Left lung (tissue), 10 donors: ENCODE measurements around the gene FBXL16. TPM values are rescaled to one million over a fixed set of nuclear protein-coding genes. Genes with fewer than 3 reads are reported as not detected.

Source experiments
- ATAC-seq: fragments of 200-7000 bp; cut with Tn5 transposase; one replicate; pipeline ENCODE4 v1.9.1; 2020; ENCODE audit warnings: moderate library complexity
- DNase-seq, 4 donors: peaks; one replicate each; pipeline ENCODE4 v3.0.0-alpha.2; 2013 to 2020
- H3K27ac ChIP-seq, 2 donors: fragments of 200-600 bp; sonication (generic) in 1 of 2; one replicate each; pipeline versions ENCODE4 v1.5.0 to v1.8.0; 2020 to 2021
- H3K27me3 ChIP-seq, 2 donors: fragments of 200-600 bp; sonication (generic) in 1 of 2; one replicate each; pipeline versions ENCODE4 v1.5.0 to v1.8.0; 2020 to 2021
- H3K36me3 ChIP-seq, 2 donors: fragments of 200-600 bp; sonication (generic) in 1 of 2; one replicate each; pipeline versions ENCODE4 v1.5.0 to v1.8.0; 2020 to 2021
- H3K4me1 ChIP-seq, 2 donors: fragments of 200-600 bp; one replicate each; pipeline ENCODE4 v1.8.0; 2021
- H3K4me3 ChIP-seq, 2 donors: fragments of 200-600 bp; sonication (generic) in 1 of 2; one replicate each; pipeline versions ENCODE4 v1.5.0 to v1.8.0; 2020 to 2021; ENCODE audit warnings: mild to moderate bottlenecking in 1 of 2
- H3K9me3 ChIP-seq, 2 donors: fragments of 200-600 bp; sonication (generic) in 1 of 2; one replicate each; pipeline versions ENCODE4 v1.5.0 to v1.8.0; 2020 to 2021
- intact Hi-C, 2 donors: fragments of 100-400 bp; cut with DNase I; formaldehyde crosslinking; loops; one replicate each; pipeline versions ENCODE4 v1.11.2 to v1.14.2; 2022
- polyA plus RNA-seq, 6 donors: library from polyadenylated mRNA; unstranded; fragments of 120-200 nt; gene quantifications; one replicate each; pipeline ENCODE4 v1.2.1, GENCODE V29; 2013; ENCODE audit not compliant: insufficient read length in 6 of 6
- total RNA-seq, 2 donors: library from RNA; stranded (reverse); fragmentation: NEBNext Ultra II Directional; extraction: Animal tissue kit (Norgen Biotek cat#: 25700); gene quantifications; one replicate each; pipeline ENCODE4 v1.2.1, GENCODE V29; 2021
- TF ChIP-seq, protein P1 (sequence below), 2 donors: fragments of 200-600 bp; sonication (generic) in 1 of 2; IDR thresholded peaks; one replicate each; pipeline versions ENCODE4 v1.5.0 to v1.8.0; 2021; ENCODE audit warnings: antibody characterized with exemption in 2 of 2
- donor health status: DM: no; HTN: yes; CAD: no.
- donor health status: DM: no; HTN: no; CAD: no.

The FBXL16 gene
- total and polyA plus RNA-seq, 8 donors: 0.48 to 5.7 (median 0.72) TPM

DNA sequence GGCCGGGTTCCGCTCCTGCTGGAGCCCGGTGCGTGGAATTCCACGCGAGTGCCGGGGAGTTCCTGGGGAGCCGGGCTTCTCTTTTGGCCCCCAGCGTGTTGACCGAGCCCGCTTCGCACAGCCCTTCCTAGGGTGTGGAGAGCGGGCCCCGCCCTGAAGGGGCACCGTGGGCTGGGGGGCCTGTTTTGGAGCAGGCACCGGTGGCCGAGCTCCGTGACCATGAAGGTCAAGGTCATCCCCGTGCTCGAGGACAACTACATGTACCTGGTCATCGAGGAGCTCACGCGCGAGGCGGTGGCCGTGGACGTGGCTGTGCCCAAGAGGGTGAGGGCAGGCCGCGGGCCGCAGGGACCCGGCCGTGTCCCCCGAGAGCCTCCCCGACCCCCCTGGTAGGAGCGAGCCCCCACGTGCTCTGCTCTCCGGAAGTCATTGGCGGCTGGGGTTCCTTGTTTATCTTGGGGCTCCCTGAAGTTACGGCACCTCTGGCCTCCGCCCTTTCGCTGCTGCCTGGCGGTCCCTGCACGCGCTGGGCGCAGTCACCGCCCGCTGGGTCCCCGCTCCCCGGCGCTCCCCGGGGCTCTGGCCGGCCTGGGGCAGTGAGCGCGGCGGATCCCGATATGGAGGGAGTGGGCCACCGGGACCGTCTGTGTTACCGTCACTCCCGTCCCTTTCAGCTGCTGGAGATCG lies 21.8 kb upstream of the FBXL16 start:
- TF ChIP-seq, protein P1, sequence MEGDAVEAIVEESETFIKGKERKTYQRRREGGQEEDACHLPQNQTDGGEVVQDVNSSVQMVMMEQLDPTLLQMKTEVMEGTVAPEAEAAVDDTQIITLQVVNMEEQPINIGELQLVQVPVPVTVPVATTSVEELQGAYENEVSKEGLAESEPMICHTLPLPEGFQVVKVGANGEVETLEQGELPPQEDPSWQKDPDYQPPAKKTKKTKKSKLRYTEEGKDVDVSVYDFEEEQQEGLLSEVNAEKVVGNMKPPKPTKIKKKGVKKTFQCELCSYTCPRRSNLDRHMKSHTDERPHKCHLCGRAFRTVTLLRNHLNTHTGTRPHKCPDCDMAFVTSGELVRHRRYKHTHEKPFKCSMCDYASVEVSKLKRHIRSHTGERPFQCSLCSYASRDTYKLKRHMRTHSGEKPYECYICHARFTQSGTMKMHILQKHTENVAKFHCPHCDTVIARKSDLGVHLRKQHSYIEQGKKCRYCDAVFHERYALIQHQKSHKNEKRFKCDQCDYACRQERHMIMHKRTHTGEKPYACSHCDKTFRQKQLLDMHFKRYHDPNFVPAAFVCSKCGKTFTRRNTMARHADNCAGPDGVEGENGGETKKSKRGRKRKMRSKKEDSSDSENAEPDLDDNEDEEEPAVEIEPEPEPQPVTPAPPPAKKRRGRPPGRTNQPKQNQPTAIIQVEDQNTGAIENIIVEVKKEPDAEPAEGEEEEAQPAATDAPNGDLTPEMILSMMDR (IDR thresholded peaks at IDR 0.05): no peak
- Histone ChIP-seq H3K27ac (no peak overlapping the region), H3K9me3 (no peaks in the 10 kb centered on the region), H3K27me3 (peaks cover 0 to 45% of the 10 kb centered on the region in 2 donors), H3K4me3 (peak overlapping the region; percentile 24 to 49), H3K36me3 (peaks cover 0 to 28% of the 10 kb centered on the region in 2 donors), H3K4me1 (peaks cover 12 to 29% of the 10 kb centered on the region in 2 donors)
- DNase-seq (no peak), ATAC-seq (peak; percentile 8)
- intact Hi-C loops: no loop called here

DNA sequence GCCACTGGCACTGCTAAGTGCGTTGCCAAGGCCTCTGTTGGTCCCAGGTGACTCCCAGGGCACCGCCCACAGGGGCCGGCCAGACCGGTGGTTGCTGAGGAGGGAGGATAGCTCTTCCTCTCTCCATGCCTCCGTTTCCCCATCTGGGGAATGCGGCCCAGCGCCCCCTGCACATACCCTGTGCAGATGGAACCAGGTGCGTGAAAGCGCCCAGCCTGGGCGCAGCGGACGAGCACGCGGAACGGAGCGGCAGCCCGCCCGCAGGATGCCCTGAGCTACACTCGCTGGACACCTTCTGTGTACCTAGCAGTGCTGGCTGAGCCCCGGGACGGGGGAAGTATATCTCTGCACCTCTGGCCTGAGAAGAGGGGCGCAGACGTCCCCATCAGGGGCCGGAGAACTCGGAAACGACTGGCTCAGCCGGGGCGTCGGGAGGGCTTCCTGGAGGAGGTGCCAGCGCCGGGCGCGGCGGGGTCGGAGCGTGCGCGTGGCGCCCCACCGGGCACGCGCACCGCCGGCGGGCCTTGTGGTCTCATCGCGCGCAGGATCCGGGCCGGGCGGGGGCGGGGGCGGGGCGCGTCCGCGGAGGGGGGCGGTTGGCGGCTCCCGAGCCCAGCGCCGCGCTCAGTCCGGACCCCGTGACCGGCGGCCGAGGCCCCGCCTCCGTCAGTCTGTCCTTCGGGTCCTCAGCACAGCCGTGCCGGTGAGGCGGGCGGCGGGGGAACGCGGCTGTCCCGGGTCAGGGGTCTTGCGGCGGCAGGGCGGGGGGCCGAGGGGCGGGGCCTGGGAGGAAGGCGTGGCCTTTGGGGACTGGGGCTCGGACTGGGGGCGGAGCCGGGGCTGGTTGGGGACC lies 21.1 kb upstream of the FBXL16 start, which contains the start of the genes CCDC78 and HAGHL:
CCDC78 (minus strand) TSS at position 6 of the 853 bp plus-strand sequence. CDS start 76 bp downstream, outside the sequence.
HAGHL (plus strand) TSS at position 669 of the 853 bp plus-strand sequence. CDS start 404 bp downstream, outside the sequence.
- Histone ChIP-seq H3K4me1 (peaks cover 12 to 36% of the 10 kb centered on the region in 2 donors), H3K27ac (no peak within 1 kb of the TSS), H3K9me3 (no peaks in the 10 kb centered on the region), H3K36me3 (peaks cover 0 to 23% of the 10 kb centered on the region in 2 donors), H3K27me3 (peaks cover 0 to 45% of the 10 kb centered on the region in 2 donors), H3K4me3 (peak within 1 kb of the TSS; percentile 24 to 49)
- ATAC-seq (peak; percentile 50), DNase-seq (peak in 2 of 4 donors; percentile 73 to 91)
- TF ChIP-seq, protein P1 (IDR thresholded peaks at IDR 0.05): no peak
- intact Hi-C loops: no loop called here

DNA sequence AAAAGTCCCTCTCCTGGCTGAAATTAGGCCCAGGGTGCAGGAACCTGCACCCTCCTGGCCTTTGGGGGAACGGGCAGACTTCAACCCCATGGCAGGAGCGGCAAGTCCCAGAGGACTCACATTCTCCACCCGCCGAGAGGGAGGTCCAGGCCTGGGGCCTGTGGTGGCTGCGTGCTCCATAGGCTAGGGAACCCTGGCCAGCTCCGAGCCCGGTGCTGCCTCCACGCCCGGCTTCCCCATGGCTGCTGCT lies 20.5 kb upstream of the FBXL16 start:
- H3K27me3 ChIP-seq: peaks cover 0 to 45% of the 10 kb centered on the region in 2 donors
- DNase-seq: no peak
- H3K4me1 ChIP-seq: peaks cover 12 to 41% of the 10 kb centered on the region in 2 donors
- TF ChIP-seq, protein P1 (IDR thresholded peaks at IDR 0.05): no peak
- peaks cover 0 to 18% of the 10 kb centered on the region in 2 donors for H3K36me3 ChIP-seq
- H3K27ac ChIP-seq: no peak overlapping the region
- intact Hi-C loops: no loop called here
- H3K4me3 ChIP-seq: peak overlapping the region in 1 of 2 donors; percentile 49
- no peaks in the 10 kb centered on the region for H3K9me3 ChIP-seq
- ATAC-seq: no peak

DNA sequence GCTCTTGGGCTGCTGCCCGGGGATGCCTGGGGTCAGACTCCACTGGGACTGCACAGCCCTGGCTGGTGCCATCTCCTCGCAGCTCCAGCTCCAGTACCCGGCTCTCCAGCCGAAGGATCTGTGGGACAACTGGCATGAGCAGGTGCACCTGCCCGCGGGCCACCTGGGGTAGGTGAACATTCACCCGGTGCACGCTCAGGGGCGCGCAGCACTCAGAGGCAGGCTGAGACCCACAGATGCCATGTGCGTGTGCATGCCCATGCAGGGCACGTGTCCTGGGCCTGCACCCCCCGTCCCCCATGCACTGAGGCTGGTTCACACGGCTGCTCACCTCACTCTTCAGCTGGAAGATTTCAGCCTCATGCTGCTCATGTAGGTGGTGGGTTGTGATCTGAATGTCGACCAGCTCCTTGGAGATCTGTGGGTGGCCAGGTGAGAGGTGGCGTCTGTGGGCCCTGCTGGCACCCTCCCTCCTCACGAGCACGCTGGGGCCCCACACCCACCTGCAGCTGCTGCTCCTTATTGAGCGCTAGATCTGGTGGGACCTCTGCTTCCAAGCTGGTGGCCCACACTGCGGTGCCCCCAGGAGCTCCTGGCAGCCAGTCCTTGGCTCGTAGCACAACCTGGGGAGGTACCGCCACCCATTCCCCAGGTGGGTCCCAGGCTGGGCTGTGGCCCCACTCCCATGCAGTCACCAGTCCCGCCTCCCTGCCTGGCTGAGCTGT lies 20.0 kb upstream of the FBXL16 start:
- H3K4me3 ChIP-seq: peak overlapping the region in 1 of 2 donors; percentile 49
- no peak for ATAC-seq
- H3K9me3 ChIP-seq: no peaks in the 10 kb centered on the region
- H3K4me1 ChIP-seq: peaks cover 12 to 42% of the 10 kb centered on the region in 2 donors
- H3K27ac ChIP-seq: no peak overlapping the region
- intact Hi-C loops: no loop called here
- no peak for DNase-seq
- TF ChIP-seq, protein P1 (IDR thresholded peaks at IDR 0.05): no peak
- peaks cover 0 to 13% of the 10 kb centered on the region in 2 donors for H3K36me3 ChIP-seq
- H3K27me3 ChIP-seq: peaks cover 0 to 45% of the 10 kb centered on the region in 2 donors
